Progenitor cell of endocrine pancreas (in vitro differentiated cells): ENCODE results near the gene TEX36. TPM values are rescaled to one million over a fixed set of nuclear protein-coding genes. Genes with fewer than 3 reads are reported as not detected.

Source experiments
- DNase-seq: peaks from one replicate; pipeline ENCODE4 v3.0.0; 2021; ENCODE audit warnings: low spot score; ENCODE audit not compliant: unreplicated experiment
- H3K27ac Mint-ChIP-seq: 2 replicates; pipeline ENCODE4 v1.8.0; 2021; ENCODE audit warnings: mild to moderate bottlenecking, moderate library complexity, mixed read lengths
- H3K27me3 Mint-ChIP-seq: 2 replicates; pipeline ENCODE4 v1.8.0; 2021; ENCODE audit warnings: mixed read lengths
- H3K36me3 Mint-ChIP-seq: 2 replicates; pipeline ENCODE4 v1.8.0; 2022; ENCODE audit warnings: mixed read lengths; ENCODE audit not compliant: insufficient read depth
- H3K4me1 Mint-ChIP-seq: 2 replicates; pipeline ENCODE4 v1.8.0; 2021; ENCODE audit warnings: low read depth, mixed read lengths
- H3K4me3 Mint-ChIP-seq: 2 replicates; pipeline ENCODE4 v1.8.0; 2021; ENCODE audit warnings: low read depth, mild to moderate bottlenecking, moderate library complexity, mixed read lengths
- H3K9me3 Mint-ChIP-seq: 2 replicates; pipeline ENCODE4 v1.8.0; 2021; ENCODE audit warnings: low read depth, mixed read lengths
- CTCF ChIP-seq: fragments of 200-600 bp; sonication (generic); IDR thresholded peaks from one replicate; pipeline ENCODE4 v1.5.0; 2021; ENCODE audit warnings: antibody characterized with exemption, mild to moderate bottlenecking; ENCODE audit not compliant: unreplicated experiment
- total RNA-seq: library from RNA; stranded (reverse); gene quantifications from 2 replicates; pipeline ENCODE4 v1.2.1, GENCODE V29; 2021

TEX36 gene
- total RNA-seq, 1 donor from 2014 or later = not detected

GRCh38 chr10:125691160-125691981 lies 8.4 kb upstream of the TEX36 start:
- peak overlapping the region; percentile 59 for H3K27ac Mint-ChIP-seq
- no peaks in the 10 kb centered on the region for H3K36me3 Mint-ChIP-seq
- no peak overlapping the region for H3K4me3 Mint-ChIP-seq
- no peak for DNase-seq
- H3K9me3 Mint-ChIP-seq = no peaks in the 10 kb centered on the region
- no peaks in the 10 kb centered on the region for H3K27me3 Mint-ChIP-seq
- no peak for TF ChIP-seq CTCF
- peaks cover 10% of the 10 kb centered on the region for H3K4me1 Mint-ChIP-seq

GRCh38 chr10:125689955-125690569 lies 7.1 kb upstream of the TEX36 start:
- DNase-seq = no peak
- Mint-ChIP-seq H3K27ac (no peak overlapping the region), H3K27me3 (no peaks in the 10 kb centered on the region), H3K4me3 (no peak overlapping the region), H3K36me3 (no peaks in the 10 kb centered on the region), H3K4me1 (peaks cover 10% of the 10 kb centered on the region), H3K9me3 (no peaks in the 10 kb centered on the region)
- no peak for TF ChIP-seq CTCF

GRCh38 chr10:125687507-125688185 lies 4.7 kb upstream of the TEX36 start:
- Mint-ChIP-seq H3K36me3 (no peaks in the 10 kb centered on the region), H3K4me3 (no peak overlapping the region), H3K27me3 (peaks cover 5% of the 10 kb centered on the region), H3K27ac (no peak overlapping the region), H3K4me1 (peaks cover 10% of the 10 kb centered on the region), H3K9me3 (no peaks in the 10 kb centered on the region)
- TF ChIP-seq CTCF = no peak
- no peak for DNase-seq

- H3K4me1 Mint-ChIP-seq = no peaks in the 10 kb centered on the region
- peaks cover 5% of the 10 kb centered on the region for H3K27me3 Mint-ChIP-seq
- no peaks in the 10 kb centered on the region for H3K36me3 Mint-ChIP-seq
- no peak overlapping the region for H3K4me3 Mint-ChIP-seq
- H3K27ac Mint-ChIP-seq = no peak overlapping the region
- no peaks in the 10 kb centered on the region for H3K9me3 Mint-ChIP-seq
- DNase-seq = no peak
- no peak for TF ChIP-seq CTCF
Measured at GRCh38 chr10:125684581-125684980, 1.6 kb upstream of the TEX36 start.

- no peaks in the 10 kb centered on the region for H3K9me3 Mint-ChIP-seq
- no peak overlapping the region for H3K4me3 Mint-ChIP-seq
- no peaks in the 10 kb centered on the region for H3K36me3 Mint-ChIP-seq
- no peak overlapping the region for H3K27ac Mint-ChIP-seq
- no peaks in the 10 kb centered on the region for H3K4me1 Mint-ChIP-seq
- TF ChIP-seq CTCF = no peak
- DNase-seq = no peak
- peaks cover 5% of the 10 kb centered on the region for H3K27me3 Mint-ChIP-seq
Measured at GRCh38 chr10:125683821-125684220, 858 bp upstream of the TEX36 start.
